Kidney epithelial cell (primary cell): Measurements from ENCODE around the gene LRRC15. TPM values are rescaled to one million over a fixed set of nuclear protein-coding genes. Genes with fewer than 3 reads are reported as not detected.
A peak's percentile ranks its signal among the peaks of the same experiment; 100 is the strongest.

ENCODE experiments used
- DNase-seq: peaks from one replicate; pipeline ENCODE4 v3.0.0-alpha.2; 2010; ENCODE audit warnings: low read depth
- H3K27me3 ChIP-seq: 2 replicates; pipeline ENCODE4 v1.6.0; 2011; ENCODE audit warnings: low read length; ENCODE audit not compliant: control insufficient read depth, insufficient read depth
- H3K36me3 ChIP-seq: 2 replicates; pipeline ENCODE4 v1.5.1; 2011; ENCODE audit warnings: low read length; ENCODE audit not compliant: control insufficient read depth, insufficient read depth
- H3K4me3 ChIP-seq: 2 replicates; pipeline ENCODE4 v1.5.1; 2011; ENCODE audit warnings: low read depth, mild to moderate bottlenecking, control low read depth, low read length
- total RNA-seq: library from RNA; depleted of rRNA; stranded (reverse); fragments of >200 nt; gene quantifications from 2 replicates; pipeline ENCODE4 v1.2.3, GENCODE V29; 2015
- TF ChIP-seq, protein P1 (sequence below): IDR thresholded peaks from 2 replicates; pipeline ENCODE4 v1.5.1; 2011; ENCODE audit warnings: mild to moderate bottlenecking, moderate library complexity, low read length, control low read depth, inconsistent platforms; ENCODE audit not compliant: insufficient read depth, poor library complexity, severe bottlenecking

The LRRC15 gene
- total RNA-seq, 1 donor from 2014 or later, result not detected

DNA sequence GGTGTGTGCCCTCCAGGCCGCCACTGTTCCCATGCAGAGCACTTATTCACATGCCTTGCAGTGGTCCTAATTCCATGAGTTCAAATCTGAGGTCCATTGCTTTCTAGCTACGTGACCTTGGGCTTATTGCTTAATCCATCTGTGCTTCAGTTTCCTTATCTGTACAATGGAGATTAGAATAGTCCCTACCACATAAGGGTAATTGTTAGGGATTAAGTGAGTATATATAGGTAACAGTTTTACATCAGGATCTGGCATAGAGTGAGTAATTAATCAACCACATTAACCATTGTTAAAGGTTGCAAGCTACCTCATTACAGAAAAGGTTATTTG lies 26.0 kb downstream of the LRRC15 start:
- TF ChIP-seq, protein P1, sequence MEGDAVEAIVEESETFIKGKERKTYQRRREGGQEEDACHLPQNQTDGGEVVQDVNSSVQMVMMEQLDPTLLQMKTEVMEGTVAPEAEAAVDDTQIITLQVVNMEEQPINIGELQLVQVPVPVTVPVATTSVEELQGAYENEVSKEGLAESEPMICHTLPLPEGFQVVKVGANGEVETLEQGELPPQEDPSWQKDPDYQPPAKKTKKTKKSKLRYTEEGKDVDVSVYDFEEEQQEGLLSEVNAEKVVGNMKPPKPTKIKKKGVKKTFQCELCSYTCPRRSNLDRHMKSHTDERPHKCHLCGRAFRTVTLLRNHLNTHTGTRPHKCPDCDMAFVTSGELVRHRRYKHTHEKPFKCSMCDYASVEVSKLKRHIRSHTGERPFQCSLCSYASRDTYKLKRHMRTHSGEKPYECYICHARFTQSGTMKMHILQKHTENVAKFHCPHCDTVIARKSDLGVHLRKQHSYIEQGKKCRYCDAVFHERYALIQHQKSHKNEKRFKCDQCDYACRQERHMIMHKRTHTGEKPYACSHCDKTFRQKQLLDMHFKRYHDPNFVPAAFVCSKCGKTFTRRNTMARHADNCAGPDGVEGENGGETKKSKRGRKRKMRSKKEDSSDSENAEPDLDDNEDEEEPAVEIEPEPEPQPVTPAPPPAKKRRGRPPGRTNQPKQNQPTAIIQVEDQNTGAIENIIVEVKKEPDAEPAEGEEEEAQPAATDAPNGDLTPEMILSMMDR, result no peak
- peaks cover 9% of the 10 kb centered on the region for H3K27me3 ChIP-seq
- no peak for DNase-seq
- H3K4me3 ChIP-seq, result no peak overlapping the region
- no peaks in the 10 kb centered on the region for H3K36me3 ChIP-seq

GRCh38 chr3:194342861-194343560 lies 26.5 kb downstream of the LRRC15 start:
- no peak for DNase-seq
- Histone ChIP-seq H3K4me3 (no peak overlapping the region), H3K27me3 (peaks cover 9% of the 10 kb centered on the region), H3K36me3 (no peaks in the 10 kb centered on the region)
- TF ChIP-seq, protein P1, result no peak

DNA sequence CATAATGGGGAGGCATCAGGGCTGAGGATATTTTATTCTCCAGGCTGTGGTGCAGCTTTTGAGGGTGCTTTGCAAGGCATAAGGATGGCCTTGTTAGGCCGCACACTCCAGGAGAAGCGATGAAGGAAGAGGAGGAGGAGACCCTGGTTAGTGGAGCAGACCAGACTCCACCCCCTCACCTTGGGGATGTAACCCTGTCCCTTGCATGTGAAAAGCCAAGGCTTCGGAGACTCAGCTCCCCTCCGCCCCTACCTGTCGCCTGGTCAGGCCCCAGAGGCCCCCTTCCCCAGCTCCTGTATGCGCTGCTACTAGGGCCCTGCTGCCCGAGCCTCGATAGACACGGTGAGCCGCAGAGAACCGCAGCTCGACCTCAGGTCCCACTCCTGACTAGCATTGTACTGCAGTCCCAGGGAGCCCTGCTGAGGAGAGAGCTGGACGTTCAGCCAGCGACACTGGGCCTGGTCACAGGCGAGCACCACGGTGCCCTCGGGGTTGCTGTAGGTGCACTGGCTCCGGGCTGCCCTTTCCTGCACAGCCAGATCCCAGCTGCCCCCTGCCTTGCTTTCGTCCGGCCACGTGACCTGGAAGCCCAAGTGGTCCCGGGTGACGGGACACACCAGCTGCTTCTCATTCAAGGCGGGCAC lies 28.7 kb downstream of the LRRC15 start:
- no peak overlapping the region for H3K4me3 ChIP-seq
- H3K36me3 ChIP-seq, result no peaks in the 10 kb centered on the region
- TF ChIP-seq, protein P1, result no peak

GRCh38 chr3:194339840-194340239 lies 29.7 kb downstream of the LRRC15 start:
- Histone ChIP-seq H3K27me3 (peaks cover 2% of the 10 kb centered on the region), H3K36me3 (no peaks in the 10 kb centered on the region), H3K4me3 (no peak overlapping the region)
- no peak for DNase-seq
- TF ChIP-seq, protein P1, result no peak

More for the DNA sequence above, 28.7 kb downstream of the LRRC15 start:
- H3K27me3 ChIP-seq, result peaks cover 3% of the 10 kb centered on the region
- DNase-seq, result no peak

GRCh38 chr3:194339356-194339755 lies 30.2 kb downstream of the LRRC15 start:
- H3K4me3 ChIP-seq, result no peak overlapping the region
- TF ChIP-seq, protein P1, result peak; percentile 22
- no peak for DNase-seq
- no peaks in the 10 kb centered on the region for H3K36me3 ChIP-seq
- H3K27me3 ChIP-seq, result no peaks in the 10 kb centered on the region
